Spleen (tissue), 7 donors: ENCODE data around the gene MICU1.

Experiments used
- POLR2A ChIP-seq, 3 donors: fragments of 450-650 bp; IDR thresholded peaks; one replicate each; pipeline ENCODE4 v1.5.1; 2017; ENCODE audit warnings: antibody characterized with exemption in 3 of 3, mild to moderate bottlenecking in 1 of 3
- TF ChIP-seq, protein P1 (sequence below), 11 experiments: fragments of 200-600 bp in 7 of 11; fragments of 450-650 bp in 4 of 11; sonication (generic) in 4 of 11; IDR thresholded peaks in 8 of 11; conservative IDR thresholded peaks in 3 of 11; 1 replicate in 7 of 11; 2 replicates in 4 of 11; pipeline versions ENCODE4 v1.4.0 to v1.8.0; 2016 to 2021; ENCODE audit warnings: antibody characterized with exemption in 11 of 11, inconsistent platforms in 4 of 11, mild to moderate bottlenecking in 1 of 11
- donor health status: DM: no; HTN: no; CAD: no; lungs with moderate emphysema.
- donor health status: DM: no; HTN: no; CAD: no.
- donor health status: DM: no; HTN: no; CAD: no.

- TF ChIP-seq POLR2A (IDR thresholded peaks at IDR 0.05), result no peak
- TF ChIP-seq, protein P1, sequence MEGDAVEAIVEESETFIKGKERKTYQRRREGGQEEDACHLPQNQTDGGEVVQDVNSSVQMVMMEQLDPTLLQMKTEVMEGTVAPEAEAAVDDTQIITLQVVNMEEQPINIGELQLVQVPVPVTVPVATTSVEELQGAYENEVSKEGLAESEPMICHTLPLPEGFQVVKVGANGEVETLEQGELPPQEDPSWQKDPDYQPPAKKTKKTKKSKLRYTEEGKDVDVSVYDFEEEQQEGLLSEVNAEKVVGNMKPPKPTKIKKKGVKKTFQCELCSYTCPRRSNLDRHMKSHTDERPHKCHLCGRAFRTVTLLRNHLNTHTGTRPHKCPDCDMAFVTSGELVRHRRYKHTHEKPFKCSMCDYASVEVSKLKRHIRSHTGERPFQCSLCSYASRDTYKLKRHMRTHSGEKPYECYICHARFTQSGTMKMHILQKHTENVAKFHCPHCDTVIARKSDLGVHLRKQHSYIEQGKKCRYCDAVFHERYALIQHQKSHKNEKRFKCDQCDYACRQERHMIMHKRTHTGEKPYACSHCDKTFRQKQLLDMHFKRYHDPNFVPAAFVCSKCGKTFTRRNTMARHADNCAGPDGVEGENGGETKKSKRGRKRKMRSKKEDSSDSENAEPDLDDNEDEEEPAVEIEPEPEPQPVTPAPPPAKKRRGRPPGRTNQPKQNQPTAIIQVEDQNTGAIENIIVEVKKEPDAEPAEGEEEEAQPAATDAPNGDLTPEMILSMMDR (IDR thresholded peaks at IDR 0.05 in 8 of 11, conservative IDR thresholded peaks at IDR 0.05 in 3 of 11), result no peak
These were observed 297.1 kb downstream of the MICU1 start for GRCh38 chr10:72328829-72329204.
